A549 treated with AZD9567 at 1 μM for 4 hours (cell line): ENCODE results near the gene XRCC2. TPM values are rescaled to one million over a fixed set of nuclear protein-coding genes. Genes with fewer than 3 reads are reported as not detected.

Experiments
- total RNA-seq: library from RNA; stranded (reverse); fragments of 200-300 nt; extraction: Qiagen RNA extraction; gene quantifications from 5 replicates; pipeline ENCODE4 v1.2.3, GENCODE V29; 2022; ENCODE audit not compliant: insufficient read depth

XRCC2 gene
- total RNA-seq = 3.7 to 6.6 TPM (median 5.0 TPM) in 5 replicates

GRCh38 chr7:152675759-152676636 lies at the start of gene XRCC2:
Gene XRCC2, minus strand, starts transcription at chr7:152676141. Its CDS starts 62 bp downstream, at chr7:152676079.

Other genes with a start within 250 kb of the XRCC2 start
- 5.8 to 11.6 TPM (median 7.6 TPM) in 5 replicates for gene KMT2C, start 240.1 kb downstream of the XRCC2 start, total RNA-seq
- gene ACTR3B, start 83.6 kb upstream of the XRCC2 start, total RNA-seq = 8.3 to 18.3 TPM (median 10.8 TPM) in 5 replicates